GM21447 (cell line): Measurements from ENCODE around the gene PDE6D.
"Not testable (repeated sequence)": the region's sequence is repeated elsewhere in the genome, so short reads cannot be mapped to it uniquely, and the experiment has no call there.

ENCODE experiments used
- ATAC-seq: cut with Tn5 transposase; IDR thresholded peaks from one replicate; pipeline ENCODE4 v1.9.1; 2021; ENCODE audit not compliant: unreplicated experiment

The PDE6D gene

DNA sequence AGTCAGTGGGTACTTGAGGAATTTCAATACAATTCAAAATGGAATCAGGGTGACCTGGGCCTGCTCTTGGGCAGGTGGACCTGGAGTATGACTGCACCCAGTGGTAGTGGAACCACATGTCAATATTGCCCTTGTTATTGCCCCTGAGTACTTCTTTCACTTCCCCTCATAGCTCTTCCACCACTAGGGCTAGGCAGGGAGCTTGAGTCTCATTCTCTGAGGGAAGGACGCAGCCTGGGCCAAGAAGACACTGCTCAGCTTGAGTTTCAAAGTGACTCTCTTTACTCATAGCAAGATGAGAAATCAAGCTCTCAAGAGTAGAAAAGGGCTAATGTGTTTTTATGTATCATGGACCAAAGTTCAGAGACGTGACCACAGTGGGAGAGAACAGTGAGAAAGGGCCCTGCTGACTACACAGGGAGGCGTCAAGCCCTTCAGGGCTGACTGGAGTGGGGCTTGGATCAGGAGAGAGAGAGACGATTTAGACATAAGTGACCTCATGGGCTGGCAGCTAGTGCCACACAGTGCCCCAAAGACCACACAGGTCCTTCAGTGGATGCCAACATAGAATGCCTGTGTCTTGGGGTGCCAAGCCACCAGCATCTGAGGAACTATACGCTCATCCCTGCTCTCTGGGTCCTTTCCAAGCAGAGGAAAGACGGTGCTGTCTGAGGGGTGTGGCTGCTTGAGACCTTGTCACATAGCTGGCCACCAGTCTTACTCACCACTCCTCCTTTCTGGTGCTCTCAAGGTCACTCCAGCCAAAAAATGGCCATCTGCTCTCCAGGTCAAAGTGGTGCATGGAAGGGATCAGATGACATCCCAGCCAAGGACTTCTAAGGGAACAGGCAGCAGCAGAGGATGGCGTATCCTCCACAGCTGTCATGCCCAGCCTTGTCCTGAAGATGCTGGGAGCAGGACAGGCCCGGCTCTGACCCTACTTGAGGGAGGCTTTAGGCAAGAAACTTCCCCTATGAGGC is 59.8 kb downstream of the PDE6D start:
- peak; percentile 67 for ATAC-seq

GRCh38 chr2:231720292-231720986 is 60.6 kb downstream of the PDE6D start:
- ATAC-seq = no peak

- ATAC-seq = no peak
These were observed 62.3 kb downstream of the PDE6D start for GRCh38 chr2:231718799-231719198.

DNA sequence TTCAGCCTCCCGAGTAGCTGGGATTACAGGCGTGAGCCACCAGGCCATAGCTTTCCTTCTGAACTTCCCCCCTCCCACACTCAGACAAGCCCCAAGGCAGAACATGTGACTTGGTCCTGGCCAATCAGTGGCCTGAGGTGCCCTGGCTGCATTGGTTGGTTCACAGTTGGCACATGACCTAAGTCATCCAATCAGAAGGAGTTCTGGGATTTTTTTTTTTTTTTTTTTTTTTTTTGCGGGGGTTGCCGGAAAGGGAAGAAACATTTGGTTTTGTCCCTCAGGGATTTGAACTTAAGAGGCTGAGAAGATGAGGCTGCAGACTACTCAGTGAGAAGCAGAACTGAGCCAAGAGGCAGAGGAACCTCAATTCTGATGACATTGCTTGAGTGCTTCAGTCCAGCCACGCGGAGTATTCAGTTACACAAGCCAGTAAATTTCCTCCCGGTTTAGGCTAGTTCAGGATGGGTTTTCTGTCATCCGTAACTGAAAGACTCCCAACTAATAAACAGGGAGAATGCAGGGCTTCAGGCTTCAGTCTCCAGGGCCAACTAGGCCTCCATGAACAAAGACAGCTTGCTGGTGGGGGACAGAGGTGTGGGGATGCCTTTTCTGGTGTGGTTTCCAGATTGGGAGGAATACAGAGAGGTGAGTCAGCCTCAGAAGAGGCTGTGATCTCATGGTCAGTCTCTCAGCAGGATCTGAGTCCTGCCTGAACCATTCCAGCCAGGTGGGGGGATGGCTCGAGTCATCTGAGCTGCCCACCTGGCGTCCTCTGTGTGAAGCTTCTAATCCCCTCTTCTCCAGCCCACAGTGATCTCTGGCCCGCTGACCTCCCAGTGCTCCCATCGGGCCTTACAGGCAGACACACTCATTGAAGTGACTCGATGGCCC is 63.6 kb downstream of the PDE6D start:
- ATAC-seq = peak; percentile 27

DNA sequence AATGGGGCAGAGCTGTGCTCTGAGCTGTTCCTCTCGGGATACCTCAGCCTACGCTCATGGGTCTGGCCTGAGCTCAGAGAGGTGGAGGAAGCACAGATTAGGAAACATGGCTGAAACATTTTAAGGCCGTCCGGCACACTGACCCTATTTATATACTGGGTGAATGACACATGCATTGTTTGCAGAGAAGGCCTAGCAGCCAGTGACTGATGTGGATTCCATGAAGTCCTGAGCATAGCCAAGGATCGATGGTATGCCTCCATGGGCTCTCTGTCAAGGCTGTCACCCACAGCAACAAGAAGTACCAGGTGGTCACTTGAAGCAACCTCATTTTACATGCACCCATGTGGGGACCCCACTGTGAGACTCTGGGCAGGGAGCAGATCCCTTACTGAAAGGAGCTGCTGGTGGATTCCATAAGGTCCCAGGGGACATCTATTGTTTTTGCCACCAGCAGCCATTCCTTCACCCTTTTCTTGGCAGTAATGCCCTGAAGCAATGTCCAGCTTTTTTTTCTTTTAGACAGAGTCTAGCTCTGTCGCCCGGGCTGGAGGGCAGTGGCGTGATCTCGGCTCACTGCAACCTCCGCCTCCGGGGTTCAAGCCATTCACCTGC is 64.3 kb downstream of the PDE6D start:
- ATAC-seq = no peak

DNA sequence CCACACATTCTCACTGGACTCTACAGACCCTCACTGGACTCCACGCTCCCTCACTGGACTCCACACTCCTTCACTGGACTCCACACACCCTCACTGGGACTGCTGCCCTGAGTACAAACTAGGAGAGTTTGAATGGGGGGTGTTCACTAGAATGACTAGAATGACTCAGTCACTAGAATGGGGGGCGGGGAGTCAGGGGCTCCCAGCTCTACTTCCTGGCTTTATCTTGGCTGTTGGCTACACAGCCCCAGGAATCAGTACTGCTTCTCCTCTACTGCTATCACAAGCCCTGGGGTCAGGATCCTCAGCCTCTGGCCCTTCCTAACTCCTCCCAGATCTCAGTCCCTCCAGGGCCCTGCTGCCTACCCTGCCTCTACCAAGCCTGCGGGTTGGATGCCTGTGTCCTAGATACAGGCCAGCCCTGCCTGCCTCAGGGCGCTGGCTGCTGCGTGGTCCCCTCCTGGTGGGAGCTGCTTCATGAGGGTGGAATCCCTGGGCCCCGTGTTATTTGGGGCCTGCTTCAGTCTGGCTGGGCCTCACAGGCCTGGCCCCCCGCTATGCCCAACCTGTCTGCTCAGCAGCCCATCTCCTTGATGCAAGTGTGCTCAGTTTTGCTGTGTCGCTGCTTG is 65.0 kb downstream of the PDE6D start:
- ATAC-seq = no peak

DNA sequence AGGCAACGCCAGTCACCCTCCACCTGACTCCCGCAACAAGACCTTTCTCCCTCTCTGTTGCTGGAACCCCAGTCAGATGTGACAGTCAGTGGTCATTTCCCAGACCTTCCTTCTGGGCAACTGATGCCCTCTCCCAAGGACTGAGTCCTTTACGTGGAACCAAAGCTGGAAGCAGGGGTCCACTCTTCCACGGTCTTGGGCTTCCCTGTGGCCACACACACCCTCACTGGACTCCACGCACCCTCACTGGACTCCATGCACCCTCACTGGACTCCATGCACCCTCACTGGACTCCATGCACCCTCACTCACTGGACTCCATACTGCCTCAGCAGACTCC is 65.6 kb downstream of the PDE6D start:
- ATAC-seq = no peak

GRCh38 chr2:231714639-231715498 is 66.2 kb downstream of the PDE6D start:
- ATAC-seq = no peak

DNA sequence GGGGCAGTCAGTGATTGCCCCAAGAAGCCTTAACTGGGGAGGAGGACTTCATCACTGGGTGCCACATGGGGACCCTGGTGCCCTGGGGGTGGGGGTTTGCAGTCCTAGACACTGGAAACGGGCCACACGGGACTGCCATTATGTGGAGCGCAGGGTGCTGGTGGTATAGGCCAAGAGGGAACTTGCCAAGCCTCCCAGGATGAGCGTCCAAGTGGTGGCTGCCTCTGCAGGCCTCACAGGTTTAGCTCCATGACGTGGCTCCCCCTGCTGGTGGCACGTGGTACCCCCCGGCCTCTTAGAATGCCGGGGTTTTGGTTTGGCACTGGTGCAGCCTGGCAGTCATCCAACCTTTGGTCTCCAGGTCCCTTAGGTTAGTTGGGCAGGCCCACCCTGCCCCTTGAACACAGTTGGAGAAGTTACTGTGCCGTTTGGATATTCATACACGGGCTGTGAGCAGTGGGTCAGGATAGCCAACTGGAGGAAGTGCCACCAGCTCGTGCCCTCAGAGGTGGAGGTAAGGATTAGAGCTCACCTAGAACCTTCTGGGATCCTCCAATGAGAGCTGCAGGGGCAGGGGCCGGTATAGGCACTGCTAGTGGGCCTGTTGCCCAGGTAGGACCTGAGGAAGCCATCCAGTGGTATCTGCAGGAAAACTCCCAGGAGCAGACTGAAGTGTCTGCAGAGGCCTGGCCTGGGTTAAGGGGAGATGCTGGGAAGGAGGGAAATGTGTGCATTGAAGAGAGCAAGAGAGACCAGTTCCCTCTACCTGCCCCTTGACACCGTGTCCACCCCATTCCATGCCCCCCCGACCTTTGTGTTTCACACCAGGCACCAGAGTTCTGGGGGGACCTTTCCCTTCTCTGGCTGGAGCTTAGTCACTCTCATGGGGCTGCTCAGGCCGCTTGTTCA is 67.1 kb downstream of the PDE6D start:
- ATAC-seq = peak; percentile 31

- ATAC-seq = not testable (repeated sequence)
These were observed 67.7 kb downstream of the PDE6D start for GRCh38 chr2:231713406-231713729.

GRCh38 chr2:231712451-231713021 is 68.5 kb downstream of the PDE6D start:
- ATAC-seq = not testable (repeated sequence)

DNA sequence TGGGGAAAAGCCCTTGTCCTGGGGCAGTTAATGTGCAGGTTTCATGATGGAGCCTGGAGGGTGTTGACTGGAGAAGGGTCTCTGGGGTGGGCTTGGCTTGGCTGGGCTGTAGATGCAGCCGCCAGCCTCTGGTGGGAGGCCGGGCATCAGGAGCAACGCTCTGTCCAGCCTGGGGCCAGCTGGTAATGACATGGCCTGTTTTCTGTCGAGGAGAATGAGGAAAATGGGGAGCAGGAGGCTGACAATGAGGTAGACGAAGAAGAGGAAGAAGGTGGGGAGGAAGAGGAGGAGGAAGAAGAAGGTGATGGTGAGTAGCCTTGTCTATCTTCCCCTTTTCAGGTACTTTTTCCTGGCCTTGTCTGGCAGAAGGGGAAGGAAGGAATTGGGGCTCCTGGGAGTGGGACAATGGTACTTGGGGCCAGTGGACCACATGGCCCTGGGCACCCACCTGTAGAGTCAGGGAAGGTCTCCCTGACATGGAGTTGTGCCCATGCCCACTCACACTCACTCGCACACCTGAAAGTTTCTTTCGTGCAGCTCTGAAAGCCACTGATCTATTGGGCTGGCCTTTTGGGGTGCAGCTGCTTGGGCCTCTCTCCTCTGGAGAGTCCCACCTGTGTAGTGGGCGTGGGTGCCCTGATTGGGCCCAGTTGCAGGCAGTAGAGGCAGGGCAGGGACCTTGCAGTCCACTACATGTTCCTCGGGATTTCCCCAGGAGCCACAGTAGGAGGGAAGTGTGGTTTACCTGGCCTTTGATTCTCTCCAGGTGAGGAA is 69.2 kb downstream of the PDE6D start:
- ATAC-seq = no peak

DNA sequence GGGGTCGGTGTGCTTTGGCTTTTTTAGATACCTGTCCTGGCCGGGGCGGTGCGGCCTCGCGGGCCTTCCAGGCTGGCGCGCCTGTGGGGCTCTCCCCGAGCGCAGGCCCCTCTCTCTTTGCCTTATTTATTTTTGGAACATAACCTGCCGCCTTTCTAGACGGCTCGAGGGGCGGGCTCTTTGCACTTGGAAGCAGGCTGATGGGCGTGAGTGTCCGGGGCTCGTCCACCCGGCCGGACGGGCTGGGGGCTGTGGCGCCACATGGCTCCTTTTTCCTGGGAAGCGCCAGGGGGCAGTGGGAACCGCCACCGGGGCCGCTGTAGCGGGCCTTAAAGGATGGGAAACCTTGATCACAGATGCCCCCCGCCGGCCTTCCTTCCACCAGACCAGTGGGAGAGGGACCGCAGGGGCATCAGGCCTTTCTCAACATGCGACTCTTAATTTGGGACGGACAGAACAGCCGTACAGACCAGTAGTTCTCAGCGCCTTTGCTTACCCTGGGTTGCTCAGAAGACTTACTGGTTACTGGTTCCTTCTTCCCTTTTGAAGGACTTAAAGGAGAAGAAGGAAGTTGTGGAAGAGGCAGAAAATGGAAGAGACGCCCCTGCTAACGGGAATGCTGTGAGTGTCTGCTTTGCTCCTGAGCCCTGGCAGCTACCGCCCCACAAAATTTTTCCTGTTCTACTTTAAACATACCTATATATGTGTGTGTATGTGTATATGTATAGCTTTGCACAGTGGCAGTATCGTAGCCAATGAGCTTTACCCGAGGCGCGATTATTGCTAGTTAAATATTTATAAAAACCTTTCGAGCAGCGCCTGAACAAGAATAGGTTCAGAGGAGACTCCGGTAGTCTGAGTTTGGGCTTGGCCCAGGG is 70.0 kb downstream of the PDE6D start:
- no peak for ATAC-seq

DNA sequence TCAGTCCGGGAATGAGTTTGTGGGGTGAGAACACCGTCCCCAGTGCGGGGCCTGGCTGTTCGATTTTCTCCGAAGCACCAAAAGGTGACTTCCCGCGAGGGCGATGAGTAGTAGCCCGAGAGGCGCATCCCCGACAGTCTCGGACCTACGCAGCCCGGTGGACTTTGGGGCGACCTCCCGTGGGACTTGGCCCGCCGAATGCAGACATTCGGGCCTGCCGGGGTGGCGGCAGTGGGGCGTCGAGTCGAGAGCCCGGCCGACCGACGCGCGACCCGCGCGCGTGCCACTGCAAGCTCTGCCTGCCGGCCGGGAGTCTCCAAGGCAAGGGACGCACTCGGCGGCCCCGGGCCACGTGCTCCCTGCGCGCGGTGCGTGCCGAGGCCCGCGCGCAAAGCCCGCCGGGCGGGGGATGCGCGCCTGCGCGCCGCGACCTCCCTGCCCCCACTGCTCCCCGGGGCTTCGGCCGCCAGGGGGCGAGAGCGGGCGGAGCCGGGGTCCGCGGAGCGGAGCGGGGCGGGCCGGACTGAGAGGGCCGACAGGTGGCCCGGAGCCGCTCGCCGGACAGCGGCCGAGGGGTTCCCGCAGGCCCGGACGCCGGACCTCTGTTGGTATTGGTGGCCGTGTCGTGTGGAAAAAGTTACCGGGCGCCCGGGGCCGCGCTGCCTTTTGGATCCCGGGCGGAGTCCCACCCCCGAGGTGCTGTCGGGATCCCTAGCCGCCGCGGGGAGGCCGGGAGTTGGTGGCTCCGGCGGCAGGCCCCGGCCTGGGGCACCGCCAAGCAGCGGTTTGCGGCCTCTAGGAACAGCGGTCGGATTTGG is 70.9 kb downstream of the PDE6D start:
- ATAC-seq = no peak

DNA sequence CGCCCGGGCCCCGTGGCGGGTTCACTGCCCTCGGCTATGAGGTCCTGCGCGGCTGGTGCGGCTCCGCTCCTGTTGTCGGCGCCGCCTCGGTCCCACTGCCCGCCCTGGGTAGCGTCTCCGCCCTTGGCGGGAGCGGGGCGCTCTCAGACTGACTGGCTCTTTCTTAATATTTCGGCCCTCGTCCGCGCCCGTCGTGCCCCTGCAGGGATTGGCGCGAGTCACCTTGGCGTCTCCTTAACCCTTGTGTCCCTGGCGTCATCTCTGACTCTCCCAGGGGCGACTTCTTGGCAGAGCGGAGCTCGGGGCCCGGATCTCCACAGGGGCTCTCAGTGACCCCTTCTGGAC is 71.5 kb downstream of the PDE6D start:
- ATAC-seq = no peak
